HFF-Myc (cell line): ENCODE results near the gene GGTLC2.

ENCODE experiments used
- DNase-seq: peaks from one replicate; pipeline ENCODE4 v3.0.0-alpha.2; 2011; ENCODE audit warnings: low read depth; ENCODE audit errors: extremely low read depth
- H3K4me3 ChIP-seq: replicated peaks from 2 replicates; pipeline ENCODE4 v1.5.1; 2011; ENCODE audit warnings: low read depth, mild to moderate bottlenecking, control low read depth, low read length
- TF ChIP-seq, protein P1 (sequence below): IDR thresholded peaks from 2 replicates; pipeline ENCODE4 v1.5.1; 2012; ENCODE audit warnings: mild to moderate bottlenecking, low read depth, low read length, control low read depth; ENCODE audit errors: missing control alignments

Gene GGTLC2

DNA sequence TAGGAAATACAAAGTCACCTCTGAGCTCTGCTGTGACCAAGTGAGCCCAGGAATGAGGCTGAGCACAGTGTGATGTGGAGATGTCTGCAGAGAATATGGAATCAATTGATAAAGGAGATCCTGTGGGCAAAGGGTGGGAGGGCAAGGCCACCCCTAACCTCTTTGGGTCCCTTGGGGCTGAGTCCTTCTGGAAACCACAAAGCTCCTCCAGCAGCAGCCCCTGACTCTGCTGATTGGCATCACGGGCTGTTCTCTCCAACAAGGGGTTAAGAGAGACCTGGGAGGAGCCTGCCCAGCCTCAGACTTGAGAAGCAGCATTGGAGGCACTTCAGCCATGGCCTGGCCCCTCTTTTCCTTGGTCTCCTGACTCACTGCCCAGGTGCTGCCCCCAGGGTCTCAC lies 49.7 kb downstream of the GGTLC2 start:
- no peak overlapping the region for H3K4me3 ChIP-seq
- TF ChIP-seq, protein P1, sequence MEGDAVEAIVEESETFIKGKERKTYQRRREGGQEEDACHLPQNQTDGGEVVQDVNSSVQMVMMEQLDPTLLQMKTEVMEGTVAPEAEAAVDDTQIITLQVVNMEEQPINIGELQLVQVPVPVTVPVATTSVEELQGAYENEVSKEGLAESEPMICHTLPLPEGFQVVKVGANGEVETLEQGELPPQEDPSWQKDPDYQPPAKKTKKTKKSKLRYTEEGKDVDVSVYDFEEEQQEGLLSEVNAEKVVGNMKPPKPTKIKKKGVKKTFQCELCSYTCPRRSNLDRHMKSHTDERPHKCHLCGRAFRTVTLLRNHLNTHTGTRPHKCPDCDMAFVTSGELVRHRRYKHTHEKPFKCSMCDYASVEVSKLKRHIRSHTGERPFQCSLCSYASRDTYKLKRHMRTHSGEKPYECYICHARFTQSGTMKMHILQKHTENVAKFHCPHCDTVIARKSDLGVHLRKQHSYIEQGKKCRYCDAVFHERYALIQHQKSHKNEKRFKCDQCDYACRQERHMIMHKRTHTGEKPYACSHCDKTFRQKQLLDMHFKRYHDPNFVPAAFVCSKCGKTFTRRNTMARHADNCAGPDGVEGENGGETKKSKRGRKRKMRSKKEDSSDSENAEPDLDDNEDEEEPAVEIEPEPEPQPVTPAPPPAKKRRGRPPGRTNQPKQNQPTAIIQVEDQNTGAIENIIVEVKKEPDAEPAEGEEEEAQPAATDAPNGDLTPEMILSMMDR, result no peak
- no peak for DNase-seq

DNA sequence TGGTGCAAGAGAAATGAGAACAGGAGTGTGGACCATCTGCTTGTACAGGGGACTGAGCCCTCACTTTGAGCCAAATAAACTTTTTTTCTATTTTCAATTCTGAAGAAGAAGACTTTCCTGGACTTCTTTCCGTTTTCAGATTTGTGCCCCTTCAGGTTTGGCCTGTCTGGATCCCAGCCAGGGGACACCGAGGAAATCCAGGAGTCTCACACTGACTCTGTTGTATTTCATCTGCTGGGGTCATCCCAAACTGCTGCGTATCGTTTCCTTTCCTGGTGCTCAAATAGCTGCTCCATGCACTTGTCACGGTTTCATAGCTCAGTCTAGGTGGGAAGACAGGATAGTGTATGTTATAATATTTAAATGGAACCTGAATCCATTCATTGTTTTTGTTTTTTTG lies 51.7 kb downstream of the GGTLC2 start:
- H3K4me3 ChIP-seq, result no peak overlapping the region
- TF ChIP-seq, protein P1, result no peak
- no peak for DNase-seq
